Inferior parietal cortex (tissue), 1 donor: ENCODE data around the gene ZNF205.

Experiments
- DNase-seq: peaks from one replicate; pipeline ENCODE4 v3.0.0-alpha.2; 2016; ENCODE audit errors: extremely low spot score

Gene ZNF205

DNA sequence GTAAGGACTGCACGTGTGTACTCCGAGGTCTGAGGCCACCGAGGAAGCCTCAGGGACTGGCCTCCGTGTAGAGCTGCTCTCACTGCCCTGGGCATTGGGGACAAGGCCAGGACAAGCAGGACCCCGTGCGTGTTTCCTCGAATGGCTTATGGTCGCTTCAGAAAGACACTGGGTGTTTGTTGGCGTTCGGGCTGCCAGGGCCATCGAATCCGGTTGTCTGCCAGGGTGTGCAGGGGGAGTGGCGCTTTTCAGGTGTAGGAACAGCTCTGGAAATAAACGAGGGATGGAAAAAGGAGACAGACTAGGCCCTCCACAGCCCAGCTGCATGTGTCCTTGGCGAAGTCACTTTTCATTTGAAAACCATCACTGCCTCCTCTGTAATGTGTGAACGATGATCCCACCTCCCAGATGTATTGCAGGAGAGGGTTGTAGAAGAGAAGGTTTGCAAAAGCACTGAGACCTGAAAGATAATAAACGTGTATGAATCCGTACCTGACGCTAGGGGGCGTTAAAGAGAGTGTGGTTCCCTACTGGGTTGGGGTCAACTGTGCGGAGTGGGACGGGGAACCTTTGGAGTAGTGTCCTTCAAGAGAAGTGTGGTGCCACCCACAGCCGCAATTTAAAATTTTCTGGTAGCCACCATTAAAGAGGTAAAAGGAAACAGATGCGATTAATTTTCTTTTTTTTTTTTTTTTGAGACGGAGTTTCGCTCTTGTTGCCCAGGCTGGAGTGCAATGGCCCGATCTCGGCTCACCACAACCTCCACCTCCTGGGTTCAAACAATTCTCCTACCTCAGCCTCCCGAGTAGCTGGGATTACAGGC, 11.2 kb upstream of the ZNF205 start:
- DNase-seq, result peak; percentile 19

DNA sequence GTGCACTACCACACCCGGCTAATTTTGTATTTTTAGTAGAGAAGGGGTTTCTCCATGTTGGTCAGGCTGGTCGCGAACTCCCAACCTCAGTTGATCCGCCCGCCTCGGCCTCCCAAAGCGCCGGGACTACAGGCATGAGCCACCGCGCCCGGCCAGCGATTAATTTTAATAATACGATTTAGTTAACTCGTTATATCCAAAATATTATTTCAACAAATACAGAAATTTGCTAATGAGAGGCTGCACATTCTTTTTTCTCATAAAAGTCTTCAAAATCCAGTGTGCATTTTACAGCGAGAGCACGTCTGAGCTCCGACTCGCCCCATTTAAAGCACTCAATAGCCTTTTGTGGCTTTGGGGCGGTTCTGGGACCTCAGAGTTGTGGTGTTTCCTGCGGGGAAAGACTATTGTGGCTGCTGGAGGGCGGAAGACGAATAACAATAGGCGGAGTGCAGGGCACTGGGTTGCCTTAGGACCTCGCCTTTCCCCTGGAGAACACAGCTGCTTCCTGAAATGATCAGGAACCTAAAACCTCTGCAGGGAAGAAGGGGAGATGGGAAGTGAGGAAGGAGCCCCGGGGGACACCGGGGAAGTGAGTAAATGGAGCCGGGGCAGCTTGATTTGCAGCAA, 10.4 kb upstream of the ZNF205 start:
- no peak for DNase-seq

DNA sequence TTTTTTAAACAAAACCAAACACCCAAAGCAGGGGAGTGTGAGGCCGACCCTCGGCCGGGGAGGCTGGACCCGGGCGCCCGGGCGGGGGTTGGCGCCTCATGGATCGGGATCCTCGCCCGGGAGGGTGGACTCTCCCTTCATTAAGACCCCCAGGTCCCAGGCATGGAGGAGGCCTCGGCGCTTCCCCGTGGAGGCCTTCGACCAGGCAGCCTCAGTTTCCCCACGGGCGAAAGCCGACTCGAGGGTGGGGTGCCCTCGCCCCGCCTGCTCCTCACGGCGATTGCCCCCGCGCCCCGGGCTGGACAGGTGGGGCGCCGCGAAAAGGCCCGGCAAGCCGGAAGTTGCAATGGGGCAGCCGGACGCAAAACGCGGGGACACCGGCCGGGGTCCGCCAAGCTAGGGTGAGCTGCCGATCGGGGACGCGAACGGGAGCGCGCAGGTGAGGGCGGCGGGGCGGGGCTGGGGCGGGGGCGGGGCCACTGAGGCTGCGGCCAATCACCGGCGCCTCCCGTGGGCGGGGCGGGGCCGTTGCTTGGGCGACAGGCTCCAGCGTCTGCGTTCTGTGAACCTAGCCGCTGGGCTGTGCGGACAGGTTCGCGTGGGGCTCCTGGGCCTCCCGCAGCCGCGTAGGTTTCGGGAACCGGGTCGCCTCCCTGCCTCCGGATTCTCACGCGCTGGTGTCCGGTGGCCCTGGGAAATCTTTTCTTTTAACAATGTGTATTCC, 6.0 kb upstream of the ZNF205 start:
- peak; percentile 76 for DNase-seq

DNA sequence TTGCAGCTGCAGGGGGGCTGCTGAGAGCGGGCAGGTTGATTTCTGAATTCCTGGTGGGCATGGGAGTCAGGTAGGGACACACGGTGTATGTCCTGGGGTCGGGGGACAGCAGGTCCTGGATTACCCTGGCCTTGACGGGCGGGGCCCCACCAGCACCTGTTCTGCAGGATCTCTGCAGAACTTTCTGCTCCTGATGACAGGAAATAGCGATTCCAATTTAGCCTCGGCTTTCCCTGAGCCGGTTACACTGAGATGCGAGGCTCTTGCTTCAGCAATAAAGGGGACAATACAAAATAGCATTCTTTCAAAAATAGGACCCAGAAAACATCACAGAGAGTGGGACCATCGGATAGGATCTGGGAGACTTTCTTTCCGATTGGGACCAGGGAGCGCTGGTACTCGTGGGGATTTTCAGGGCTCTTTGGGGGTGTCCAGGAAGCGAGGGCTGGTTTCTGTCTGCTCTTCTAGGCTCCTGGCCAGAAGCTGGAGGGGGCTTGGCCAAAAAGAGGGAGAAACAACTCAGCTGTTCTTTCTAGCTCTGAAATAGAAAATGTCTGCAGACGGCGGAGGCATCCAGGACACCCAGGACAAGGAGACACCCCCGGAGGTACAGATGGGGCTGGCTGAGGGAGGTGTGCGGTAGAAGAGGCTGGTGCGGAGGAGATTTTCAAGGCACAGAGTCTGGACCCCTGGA, 642 bp downstream of the ZNF205 start:
- DNase-seq, result no peak

DNA sequence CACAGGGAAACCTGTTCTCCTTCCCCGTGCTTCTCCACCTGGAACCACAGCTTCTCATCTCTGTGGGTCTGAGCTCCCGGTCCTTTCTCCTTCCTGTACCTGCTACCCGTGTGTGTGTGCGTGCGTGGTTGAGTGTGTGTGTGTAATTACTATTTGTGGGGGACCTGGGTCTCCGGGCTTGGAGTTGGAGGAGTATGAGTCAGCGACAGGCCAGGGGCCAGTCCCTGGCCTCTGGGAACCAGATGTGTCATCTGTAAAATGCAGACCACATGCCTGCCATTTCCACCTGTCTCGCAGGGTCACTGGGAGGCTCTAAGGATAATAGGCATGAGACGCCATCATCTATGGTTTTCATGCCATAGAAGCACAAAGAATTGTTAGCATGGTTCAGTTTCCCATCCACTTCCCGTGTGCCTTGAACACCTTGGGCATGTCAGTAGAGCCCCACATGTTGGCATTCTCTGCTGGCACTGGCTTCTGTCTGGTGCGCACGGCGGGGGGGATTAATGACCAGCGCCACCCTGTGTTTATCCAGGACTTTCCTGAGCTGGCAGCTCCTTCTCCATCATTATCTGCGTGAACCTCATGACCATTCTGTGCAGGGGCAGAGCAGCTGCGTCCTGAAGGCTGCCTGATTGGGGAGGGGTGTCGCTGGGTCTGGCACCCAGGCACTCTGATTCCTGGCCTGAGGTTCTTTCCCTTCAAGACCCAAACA, 1.5 kb downstream of the ZNF205 start:
- no peak for DNase-seq

DNA sequence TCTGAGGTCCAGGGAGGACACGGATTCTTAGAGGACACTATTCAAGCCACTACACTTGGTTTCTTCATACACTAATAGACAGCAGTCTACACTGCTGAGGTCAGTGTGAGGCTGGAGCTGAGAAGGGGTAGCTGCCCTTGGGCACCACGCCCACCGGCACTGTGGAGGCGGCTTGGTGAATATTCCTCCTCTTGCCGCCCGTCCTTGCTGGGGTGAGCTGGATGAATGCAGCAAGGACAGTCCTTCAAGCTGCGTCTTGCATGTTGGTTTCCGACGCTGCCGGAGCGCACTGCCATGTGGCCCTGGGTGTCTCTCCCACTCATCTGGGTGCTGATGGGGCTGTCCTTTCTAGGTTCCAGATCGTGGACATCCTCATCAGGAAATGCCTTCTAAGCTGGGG, 2.6 kb downstream of the ZNF205 start:
- no peak for DNase-seq

DNA sequence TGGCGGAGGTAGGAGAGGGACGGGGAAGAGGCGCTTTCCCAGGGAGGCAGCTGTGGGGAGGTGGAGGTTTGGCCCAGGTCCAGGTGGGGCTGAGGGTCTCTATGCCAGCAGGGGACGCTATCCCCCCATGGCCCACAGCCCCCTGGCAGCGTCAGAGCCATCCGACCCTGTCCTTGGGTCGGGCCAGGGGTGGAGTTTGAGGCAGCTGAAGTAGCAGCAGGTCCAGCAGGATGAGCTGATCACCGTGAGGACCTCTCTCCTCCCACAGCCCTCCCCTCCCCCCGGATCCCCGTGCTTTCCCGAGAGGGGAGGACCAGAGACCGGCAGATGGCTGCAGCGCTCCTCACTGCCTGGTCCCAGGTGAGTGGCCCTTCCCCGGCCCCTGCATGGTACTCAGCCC, 3.2 kb downstream of the ZNF205 start:
- DNase-seq, result no peak

DNA sequence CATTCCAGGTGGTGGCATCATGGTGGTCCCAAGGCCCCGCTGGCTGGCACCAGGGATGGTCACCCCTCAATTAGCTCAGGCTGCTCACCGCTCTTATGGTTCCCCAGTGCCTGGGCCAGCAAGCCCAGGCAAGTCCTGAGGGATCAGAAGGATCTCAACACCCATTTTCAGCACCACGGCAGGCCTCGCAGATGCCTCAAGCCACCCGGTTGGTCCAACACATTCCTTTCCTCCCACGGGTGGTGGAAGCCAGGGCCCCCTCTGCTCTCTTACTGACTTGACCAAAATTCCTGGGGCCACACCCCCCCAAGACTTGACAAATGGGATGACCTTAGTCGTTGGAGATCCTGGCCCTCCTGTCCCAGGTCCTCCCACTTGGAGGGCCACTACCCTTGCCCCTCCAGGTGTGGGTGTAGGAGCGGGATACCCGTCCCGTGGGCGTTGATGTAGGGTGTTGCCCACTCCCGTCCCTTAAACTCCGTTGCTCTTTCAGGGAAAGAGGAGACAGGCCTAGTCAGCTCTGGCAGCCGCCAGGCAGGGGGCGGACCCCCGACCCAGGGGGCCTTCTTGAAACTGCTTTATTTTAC, 5.9 kb downstream of the ZNF205 start:
- no peak for DNase-seq

DNA sequence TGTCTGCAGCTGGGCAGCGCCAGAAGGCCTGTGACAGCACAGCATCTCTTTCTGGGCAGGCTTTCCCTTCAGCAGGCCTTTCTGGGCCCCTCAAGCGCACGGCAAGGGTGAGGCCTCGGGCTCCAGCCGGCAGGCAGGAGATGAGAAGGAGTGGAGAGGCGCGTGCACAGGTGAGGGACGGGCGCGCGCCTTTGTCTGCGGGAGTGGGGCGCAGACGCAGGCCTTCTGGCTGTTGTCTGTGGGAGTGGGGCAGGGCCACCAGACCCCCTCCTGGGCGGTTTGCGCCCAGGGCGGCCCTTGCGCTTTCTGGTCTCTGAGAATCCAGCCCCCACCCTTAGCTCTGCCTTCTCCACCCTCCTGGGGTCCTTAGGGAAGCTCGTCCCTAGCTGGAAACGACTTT, 6.5 kb downstream of the ZNF205 start:
- no peak for DNase-seq

DNA sequence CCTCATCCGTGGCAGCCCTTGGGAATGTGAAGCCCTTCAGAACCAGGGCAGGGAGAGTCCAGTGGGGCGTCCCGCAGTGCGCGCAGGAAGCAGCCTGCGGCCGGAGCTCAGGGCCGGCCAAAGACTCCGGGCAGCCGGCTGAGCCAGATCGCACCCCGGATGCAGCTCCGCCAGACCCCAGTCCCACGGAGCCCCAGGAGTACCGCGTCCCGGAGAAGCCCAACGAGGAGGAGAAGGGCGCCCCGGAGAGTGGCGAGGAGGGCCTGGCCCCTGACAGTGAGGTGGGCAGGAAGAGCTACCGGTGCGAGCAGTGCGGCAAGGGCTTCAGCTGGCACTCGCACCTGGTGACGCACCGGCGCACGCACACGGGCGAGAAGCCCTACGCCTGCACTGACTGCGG, 6.9 kb downstream of the ZNF205 start:
- DNase-seq, result no peak

DNA sequence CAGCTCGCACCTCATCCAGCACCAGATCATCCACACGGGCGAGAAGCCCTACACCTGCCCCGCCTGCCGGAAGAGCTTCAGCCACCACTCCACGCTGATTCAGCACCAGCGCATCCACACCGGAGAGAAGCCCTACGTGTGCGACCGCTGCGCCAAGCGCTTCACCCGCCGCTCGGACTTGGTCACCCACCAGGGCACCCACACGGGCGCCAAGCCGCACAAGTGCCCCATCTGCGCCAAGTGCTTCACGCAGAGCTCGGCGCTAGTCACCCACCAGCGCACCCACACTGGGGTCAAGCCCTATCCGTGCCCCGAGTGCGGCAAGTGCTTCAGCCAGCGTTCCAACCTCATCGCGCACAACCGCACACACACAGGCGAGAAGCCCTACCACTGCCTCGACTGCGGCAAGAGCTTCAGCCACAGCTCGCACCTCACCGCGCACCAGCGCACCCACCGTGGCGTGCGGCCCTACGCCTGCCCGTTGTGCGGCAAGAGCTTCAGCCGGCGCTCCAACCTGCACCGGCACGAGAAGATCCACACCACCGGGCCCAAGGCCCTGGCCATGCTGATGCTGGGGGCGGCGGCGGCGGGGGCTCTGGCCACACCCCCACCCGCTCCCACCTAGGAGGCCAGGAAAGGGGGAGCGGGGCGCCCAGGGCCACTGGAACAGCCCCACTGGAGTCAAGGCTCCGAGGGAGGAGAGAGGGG, 7.5 kb downstream of the ZNF205 start:
- DNase-seq, result no peak

DNA sequence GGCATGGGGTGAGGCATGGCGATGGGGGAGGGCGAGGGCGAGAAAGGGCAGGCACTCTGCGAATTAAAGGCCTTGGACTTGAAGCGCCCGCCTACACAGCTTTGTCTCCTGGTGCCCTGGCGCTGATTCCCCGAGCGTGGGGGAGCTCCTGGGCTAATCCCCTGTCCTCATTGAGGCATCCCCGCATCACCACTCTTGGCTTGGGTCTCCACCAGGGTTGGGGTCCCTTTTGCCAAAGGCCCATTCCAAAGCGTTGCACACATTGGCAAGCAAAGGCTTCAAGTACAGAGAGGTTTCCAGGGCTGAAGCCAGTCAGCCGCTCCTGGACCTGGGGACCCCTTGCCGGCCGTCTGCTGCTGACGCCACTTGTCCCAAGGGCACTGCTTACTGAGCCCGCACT, 8.0 kb downstream of the ZNF205 start:
- DNase-seq, result no peak

DNA sequence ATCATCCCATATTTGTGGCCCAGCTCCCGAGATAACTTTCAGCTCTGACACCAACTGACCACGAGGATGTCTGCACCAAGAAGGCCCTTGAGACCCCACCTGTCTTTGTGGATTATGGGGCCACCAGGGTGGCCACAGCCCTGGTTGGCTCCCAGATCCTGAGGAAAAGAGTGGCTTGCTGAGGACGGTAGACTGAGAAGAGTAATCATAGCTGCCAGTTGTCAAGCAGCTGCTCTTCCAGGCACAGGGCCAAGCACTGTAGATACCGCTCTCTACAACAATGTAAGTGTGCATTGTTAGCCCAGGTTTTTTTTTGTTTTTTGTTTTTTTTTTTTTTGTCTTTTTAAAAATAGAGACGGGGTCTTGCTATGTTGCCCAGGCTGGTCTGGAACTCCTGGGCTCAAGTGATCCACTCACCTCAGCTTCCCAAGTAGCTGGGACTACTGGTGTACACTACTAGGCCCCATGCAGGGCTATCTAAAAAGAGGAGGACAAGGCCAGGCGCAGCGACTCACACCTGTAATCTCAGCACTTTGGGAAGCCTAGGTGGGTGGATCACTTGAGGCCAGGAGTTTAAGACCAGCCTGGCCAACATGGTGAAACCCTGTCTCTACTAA, 9.6 kb downstream of the ZNF205 start:
- no peak for DNase-seq

DNA sequence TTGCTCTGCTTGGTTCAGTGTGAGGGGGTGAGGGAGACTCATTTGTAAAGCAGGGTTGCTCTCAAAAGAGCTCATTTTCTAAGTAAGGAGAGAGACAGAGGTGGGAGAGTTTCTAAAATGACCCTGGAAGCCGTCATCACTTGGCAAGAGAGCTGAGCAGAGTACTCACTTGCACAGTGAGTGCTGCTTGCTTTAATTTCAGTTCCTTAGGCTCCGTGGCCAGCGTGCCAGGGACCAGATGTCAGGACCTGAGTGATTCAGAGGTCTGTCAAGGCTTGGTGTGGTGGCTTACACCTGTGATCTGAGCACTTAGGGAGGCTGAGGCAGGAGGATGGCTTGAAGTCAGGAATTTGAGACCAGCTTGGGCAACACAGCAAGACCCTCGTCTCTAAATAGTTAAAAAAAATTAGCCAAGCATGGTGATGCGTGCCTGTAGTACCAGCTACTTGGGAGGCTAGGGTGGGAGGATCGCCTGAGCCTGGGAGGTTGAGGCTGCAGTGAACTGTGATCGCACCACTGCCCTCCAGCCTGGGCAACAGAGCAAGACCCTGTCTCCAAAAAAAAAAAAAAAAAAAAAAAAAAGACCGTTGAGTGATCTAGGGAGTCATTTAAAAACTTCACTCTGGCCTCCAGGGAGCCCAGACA, 10.7 kb downstream of the ZNF205 start:
- no peak for DNase-seq

DNA sequence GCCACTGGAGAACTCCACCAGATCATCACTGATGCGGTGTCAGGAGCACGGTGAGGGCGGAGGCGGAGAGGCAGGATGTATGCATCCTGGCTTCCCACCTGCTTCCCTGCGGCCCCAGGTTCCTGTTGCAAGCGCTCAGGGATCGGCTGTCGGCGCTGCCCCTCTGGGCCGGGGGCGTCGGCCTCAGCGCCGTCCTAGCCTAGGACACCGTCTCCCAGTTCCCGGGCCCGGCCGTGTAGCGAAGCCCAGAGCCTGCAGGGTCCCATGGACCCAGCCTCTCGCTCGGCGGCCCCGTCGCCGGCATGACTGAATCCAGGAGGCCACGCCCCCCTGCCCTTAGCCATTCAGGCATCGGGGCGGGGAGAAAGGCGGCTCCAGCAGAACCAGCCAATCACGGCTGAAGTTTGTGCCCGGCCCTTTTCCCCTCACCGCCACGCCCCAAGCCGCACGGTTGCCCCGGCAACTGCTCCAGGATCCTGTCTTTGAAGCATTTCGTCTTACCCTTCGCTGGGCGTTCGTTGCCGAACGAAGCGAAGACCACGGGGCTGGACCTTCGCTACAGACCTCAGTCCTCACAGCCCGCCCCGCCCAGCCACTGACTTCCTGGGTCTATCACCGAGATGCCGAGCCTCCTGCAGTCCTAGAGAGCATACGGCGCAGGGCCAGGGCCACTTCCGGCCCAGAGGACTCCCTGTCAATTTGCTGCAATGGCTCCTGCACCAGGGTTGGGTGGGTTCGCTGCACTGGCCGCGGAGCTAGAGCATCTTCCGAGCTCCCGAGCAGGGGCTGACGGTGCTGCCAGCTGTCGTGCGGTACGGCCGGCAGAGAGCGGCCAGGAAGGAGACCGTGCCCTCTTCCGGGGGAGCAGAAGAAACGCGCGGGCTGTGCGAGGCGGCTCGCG, 11.8 kb downstream of the ZNF205 start:
- DNase-seq, result peak; percentile 92

DNA sequence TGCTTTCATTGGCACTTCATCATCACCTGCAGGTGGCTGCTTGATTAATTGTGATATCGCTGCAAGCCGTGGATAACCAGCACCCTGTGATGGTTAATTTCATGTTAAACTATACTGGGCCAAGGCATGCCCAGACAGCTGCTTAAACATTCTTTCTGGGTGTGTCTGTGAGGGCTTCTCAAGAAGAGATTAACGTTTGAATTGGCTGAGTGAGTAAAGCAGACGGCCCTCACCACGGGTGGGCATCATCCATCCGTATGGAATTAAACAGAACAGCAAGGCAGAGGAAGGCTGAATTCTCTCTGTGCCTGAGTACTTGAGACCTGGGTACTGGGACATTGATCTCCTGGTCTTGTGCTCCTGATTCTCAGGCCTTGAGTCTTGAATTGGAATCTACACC, 15.4 kb downstream of the ZNF205 start:
- no peak for DNase-seq

DNA sequence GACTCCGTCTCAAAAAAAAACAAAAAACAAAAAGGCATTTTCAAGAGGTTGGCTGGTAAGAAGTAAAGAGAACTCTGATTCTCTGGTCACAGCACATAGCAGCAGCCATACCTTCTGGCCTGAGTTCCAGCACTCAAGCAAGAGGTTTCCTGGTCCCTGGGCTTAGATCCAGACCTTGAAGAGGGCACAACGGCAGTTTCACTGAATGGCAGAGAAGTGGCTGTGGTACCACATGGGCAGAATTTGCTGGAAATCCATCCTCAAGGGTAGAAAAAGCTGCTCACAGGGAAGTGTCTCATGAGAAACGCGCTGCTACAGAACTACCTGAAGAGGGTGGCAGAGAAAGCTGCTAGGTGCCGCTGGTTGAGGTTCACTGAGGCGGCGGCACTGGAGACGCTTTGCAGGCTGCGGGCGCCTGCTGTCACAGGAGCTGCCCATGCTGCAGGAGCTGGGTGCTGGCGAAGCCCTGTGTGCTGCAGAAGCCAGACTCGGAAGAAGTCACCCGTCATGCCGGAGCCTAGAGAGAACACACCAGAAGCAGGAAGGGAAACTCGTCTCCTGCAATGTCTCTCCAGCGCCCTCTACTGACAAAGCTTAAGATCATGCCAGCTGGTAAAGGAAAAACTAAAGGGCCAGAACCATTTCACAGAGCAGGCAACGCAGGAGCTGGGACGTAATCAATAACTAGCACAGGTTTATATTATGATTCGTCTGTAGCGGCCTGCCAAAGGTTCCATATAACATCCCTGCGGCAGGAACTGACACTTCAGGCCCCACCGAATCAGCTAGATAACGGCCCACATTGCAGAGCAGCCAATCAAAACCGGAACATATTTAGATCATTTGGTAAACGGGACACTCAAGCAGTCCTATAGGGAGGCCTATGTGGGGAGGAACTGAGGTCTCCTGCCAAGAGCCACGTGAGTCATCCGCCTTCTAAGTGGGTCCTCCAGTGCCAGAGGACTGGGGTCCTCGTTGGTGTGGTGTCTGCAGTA, 17.0 kb downstream of the ZNF205 start:
- DNase-seq, result peak; percentile 91
